Measurements from ENCODE around the gene PPP2R3C.
"Not testable (repeated sequence)": the region's sequence is repeated elsewhere in the genome, so short reads cannot be mapped to it uniquely, and the experiment has no call there.

PPP2R3C gene

GRCh38 chr14:35042632-35043031 lies 79.2 kb downstream of the PPP2R3C start:
- TF ChIP-seq ZFX (IDR thresholded peaks at IDR 0.05) (no peak), CTCF (conservative IDR thresholded peaks at IDR 0.05) (no peak)
- H3K27ac ChIP-seq, result no peak overlapping the region

GRCh38 chr14:35038312-35038711 lies 83.5 kb downstream of the PPP2R3C start:
- not testable (repeated sequence) for H3K27ac ChIP-seq

Measured in C4-2B (cell line).